Measurements from ENCODE around the gene NPAS3.

Gene NPAS3

GRCh38 chr14:32938719-32939253, at the start of gene NPAS3:
Gene NPAS3 (plus strand): TSS chr14:32938879.
- Mint-ChIP-seq H3K4me1 (ENCODE audit: low read depth) (peaks cover 14% of the 10 kb centered on the region), H3K27me3 (peaks cover 76% of the 10 kb centered on the region), H3K4me3 (peak within 1 kb of the TSS; percentile 76), H3K36me3 (ENCODE audit: low read depth) (no peaks in the 10 kb centered on the region), H3K27ac (no peak within 1 kb of the TSS), H3K9me3 (no peaks in the 10 kb centered on the region)
- DNase-seq, result no peak

GRCh38 chr14:32896979-32897697, 41.5 kb upstream of the NPAS3 start:
- H3K36me3 Mint-ChIP-seq (ENCODE audit: low read depth), result no peaks in the 10 kb centered on the region
- H3K4me3 Mint-ChIP-seq, result peak overlapping the region; percentile 2
- peak overlapping the region; percentile 52 for H3K27ac Mint-ChIP-seq
- H3K9me3 Mint-ChIP-seq, result no peaks in the 10 kb centered on the region
- no peak for DNase-seq
- H3K4me1 Mint-ChIP-seq (ENCODE audit: low read depth), result peaks cover 10% of the 10 kb centered on the region
- no peaks in the 10 kb centered on the region for H3K27me3 Mint-ChIP-seq

GRCh38 chr14:32897698-32898064, 41.0 kb upstream of the NPAS3 start:
- peaks cover 10% of the 10 kb centered on the region for H3K4me1 Mint-ChIP-seq (ENCODE audit: low read depth)
- no peaks in the 10 kb centered on the region for H3K27me3 Mint-ChIP-seq
- no peaks in the 10 kb centered on the region for H3K9me3 Mint-ChIP-seq
- DNase-seq, result no peak
- H3K27ac Mint-ChIP-seq, result no peak overlapping the region
- H3K4me3 Mint-ChIP-seq, result no peak overlapping the region
- H3K36me3 Mint-ChIP-seq (ENCODE audit: low read depth), result no peaks in the 10 kb centered on the region

- Mint-ChIP-seq H3K9me3 (no peaks in the 10 kb centered on the region), H3K27me3 (no peaks in the 10 kb centered on the region), H3K4me3 (no peak overlapping the region), H3K36me3 (ENCODE audit: low read depth) (no peaks in the 10 kb centered on the region), H3K4me1 (ENCODE audit: low read depth) (peaks cover 10% of the 10 kb centered on the region), H3K27ac (no peak overlapping the region)
- DNase-seq, result no peak
These were observed 39.8 kb upstream of the NPAS3 start for GRCh38 chr14:32898876-32899275.

- no peak overlapping the region for H3K4me3 Mint-ChIP-seq
- H3K27me3 Mint-ChIP-seq, result no peaks in the 10 kb centered on the region
- no peaks in the 10 kb centered on the region for H3K9me3 Mint-ChIP-seq
- no peak overlapping the region for H3K27ac Mint-ChIP-seq
- peaks cover 10% of the 10 kb centered on the region for H3K4me1 Mint-ChIP-seq (ENCODE audit: low read depth)
- H3K36me3 Mint-ChIP-seq (ENCODE audit: low read depth), result no peaks in the 10 kb centered on the region
- DNase-seq, result no peak
These were observed 38.1 kb upstream of the NPAS3 start for GRCh38 chr14:32900547-32900946.

GRCh38 chr14:32905013-32905412, 33.7 kb upstream of the NPAS3 start:
- H3K9me3 Mint-ChIP-seq, result no peaks in the 10 kb centered on the region
- no peak overlapping the region for H3K27ac Mint-ChIP-seq
- no peak for DNase-seq
- H3K4me3 Mint-ChIP-seq, result no peak overlapping the region
- no peaks in the 10 kb centered on the region for H3K4me1 Mint-ChIP-seq (ENCODE audit: low read depth)
- no peaks in the 10 kb centered on the region for H3K27me3 Mint-ChIP-seq
- no peaks in the 10 kb centered on the region for H3K36me3 Mint-ChIP-seq (ENCODE audit: low read depth)

GRCh38 chr14:32906672-32907071, 32.0 kb upstream of the NPAS3 start:
- Mint-ChIP-seq H3K36me3 (ENCODE audit: low read depth) (no peaks in the 10 kb centered on the region), H3K9me3 (no peaks in the 10 kb centered on the region), H3K27me3 (no peaks in the 10 kb centered on the region), H3K27ac (no peak overlapping the region), H3K4me1 (ENCODE audit: low read depth) (no peaks in the 10 kb centered on the region), H3K4me3 (no peak overlapping the region)
- DNase-seq, result no peak

GRCh38 chr14:32908196-32909084, 30.2 kb upstream of the NPAS3 start:
- no peaks in the 10 kb centered on the region for H3K4me1 Mint-ChIP-seq (ENCODE audit: low read depth)
- H3K27ac Mint-ChIP-seq, result no peak overlapping the region
- no peak overlapping the region for H3K4me3 Mint-ChIP-seq
- DNase-seq, result no peak
- no peaks in the 10 kb centered on the region for H3K27me3 Mint-ChIP-seq
- no peaks in the 10 kb centered on the region for H3K36me3 Mint-ChIP-seq (ENCODE audit: low read depth)
- no peaks in the 10 kb centered on the region for H3K9me3 Mint-ChIP-seq

- DNase-seq, result no peak
These were observed 25.0 kb upstream of the NPAS3 start for GRCh38 chr14:32913725-32914124.

GRCh38 chr14:32914391-32914790, 24.3 kb upstream of the NPAS3 start:
- no peaks in the 10 kb centered on the region for H3K27me3 Mint-ChIP-seq
- no peaks in the 10 kb centered on the region for H3K4me1 Mint-ChIP-seq (ENCODE audit: low read depth)
- H3K27ac Mint-ChIP-seq, result no peak overlapping the region
- DNase-seq, result no peak
- no peaks in the 10 kb centered on the region for H3K36me3 Mint-ChIP-seq (ENCODE audit: low read depth)
- H3K4me3 Mint-ChIP-seq, result no peak overlapping the region
- no peaks in the 10 kb centered on the region for H3K9me3 Mint-ChIP-seq

More at GRCh38 chr14:32913725-32914124, 25.0 kb upstream of the NPAS3 start:
- Mint-ChIP-seq H3K27me3 (no peaks in the 10 kb centered on the region), H3K9me3 (no peaks in the 10 kb centered on the region), H3K27ac (no peak overlapping the region), H3K4me3 (no peak overlapping the region), H3K4me1 (ENCODE audit: low read depth) (no peaks in the 10 kb centered on the region), H3K36me3 (ENCODE audit: low read depth) (no peaks in the 10 kb centered on the region)

- DNase-seq, result no peak
- Mint-ChIP-seq H3K27me3 (peaks cover 3% of the 10 kb centered on the region), H3K4me3 (no peak overlapping the region), H3K27ac (no peak overlapping the region), H3K9me3 (peaks cover 4% of the 10 kb centered on the region), H3K36me3 (ENCODE audit: low read depth) (no peaks in the 10 kb centered on the region), H3K4me1 (ENCODE audit: low read depth) (no peaks in the 10 kb centered on the region)
These were observed 17.9 kb upstream of the NPAS3 start for GRCh38 chr14:32920696-32921276.

GRCh38 chr14:32925439-32925838, 13.2 kb upstream of the NPAS3 start:
- Mint-ChIP-seq H3K4me1 (ENCODE audit: low read depth) (no peaks in the 10 kb centered on the region), H3K36me3 (ENCODE audit: low read depth) (no peaks in the 10 kb centered on the region), H3K9me3 (peaks cover 4% of the 10 kb centered on the region), H3K27ac (no peak overlapping the region), H3K27me3 (peaks cover 7% of the 10 kb centered on the region), H3K4me3 (no peak overlapping the region)
- no peak for DNase-seq

- Mint-ChIP-seq H3K27me3 (peaks cover 65% of the 10 kb centered on the region), H3K4me3 (no peak overlapping the region), H3K9me3 (no peaks in the 10 kb centered on the region), H3K36me3 (ENCODE audit: low read depth) (no peaks in the 10 kb centered on the region), H3K27ac (no peak overlapping the region), H3K4me1 (ENCODE audit: low read depth) (peaks cover 13% of the 10 kb centered on the region)
- no peak for DNase-seq
These were observed 6.3 kb upstream of the NPAS3 start for GRCh38 chr14:32932302-32932913.

GRCh38 chr14:32932914-32933628, 5.6 kb upstream of the NPAS3 start:
- peaks cover 71% of the 10 kb centered on the region for H3K27me3 Mint-ChIP-seq
- H3K27ac Mint-ChIP-seq, result no peak overlapping the region
- peaks cover 13% of the 10 kb centered on the region for H3K4me1 Mint-ChIP-seq (ENCODE audit: low read depth)
- no peak overlapping the region for H3K4me3 Mint-ChIP-seq
- H3K9me3 Mint-ChIP-seq, result no peaks in the 10 kb centered on the region
- no peak for DNase-seq
- no peaks in the 10 kb centered on the region for H3K36me3 Mint-ChIP-seq (ENCODE audit: low read depth)
